ENCODE results near the gene PI4K2A. TPM values are rescaled to one million over a fixed set of nuclear protein-coding genes. Genes with fewer than 3 reads are reported as not detected.

The PI4K2A gene
- total RNA-seq, 1 donor from 2014 or later: 9.9 TPM

DNA sequence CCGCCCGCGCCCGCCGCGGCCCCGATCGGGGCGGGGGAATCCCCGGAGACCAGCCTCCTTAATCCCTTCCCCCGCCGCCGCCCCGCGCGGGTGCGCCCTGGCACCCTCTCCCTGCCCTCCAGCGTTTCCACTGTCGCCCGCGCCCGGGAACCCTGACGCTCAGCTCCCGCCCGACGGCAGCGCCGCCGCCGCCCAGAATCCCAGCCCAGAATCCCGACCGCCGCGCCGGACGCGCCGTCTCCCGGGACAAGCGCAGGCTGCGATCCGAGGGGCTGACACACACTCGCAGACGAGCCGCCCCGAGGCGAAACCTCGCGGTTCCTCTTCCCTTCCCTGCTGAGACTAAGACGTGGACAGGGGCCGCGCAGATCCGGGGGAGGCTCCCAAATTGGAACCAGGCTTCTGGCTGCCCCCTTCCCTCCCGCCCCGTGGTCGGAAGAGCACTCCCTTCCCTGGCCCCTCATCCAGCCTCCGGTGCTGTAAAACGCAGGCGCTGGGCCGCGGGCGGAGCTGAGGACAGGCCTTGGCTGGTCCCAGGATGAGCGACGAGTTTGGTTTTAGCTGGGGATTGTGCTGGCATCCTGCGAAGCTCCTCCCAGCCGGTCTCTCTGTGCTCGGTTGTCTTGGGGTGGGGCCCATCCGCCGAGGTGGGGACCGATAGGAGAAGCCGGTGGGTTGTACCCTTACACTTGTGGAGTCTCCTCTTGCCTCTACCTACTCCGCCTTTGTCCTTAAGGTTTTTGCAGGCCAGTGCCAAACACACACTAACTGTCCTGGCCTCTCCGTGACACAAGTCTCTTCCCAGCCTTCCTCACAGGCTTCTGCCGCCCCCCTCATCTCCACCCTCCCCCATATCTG is 74.2 kb downstream of the PI4K2A start:
- intact Hi-C loops (cut with DNase I): no loop called here
- DNase-seq: peak; percentile 88
- ATAC-seq (ENCODE audit: poor library complexity): peak; percentile 72

- DNase-seq (no peak), ATAC-seq (ENCODE audit: poor library complexity) (no peak)
- intact Hi-C loops (cut with DNase I): no loop called here
These were observed 74.9 kb downstream of the PI4K2A start for GRCh38 chr10:97715259-97715874.

GRCh38 chr10:97717627-97718026 is 77.2 kb downstream of the PI4K2A start:
- DNase-seq (no peak), ATAC-seq (ENCODE audit: poor library complexity) (no peak)
- intact Hi-C loops (cut with DNase I): no loop called here

DNA sequence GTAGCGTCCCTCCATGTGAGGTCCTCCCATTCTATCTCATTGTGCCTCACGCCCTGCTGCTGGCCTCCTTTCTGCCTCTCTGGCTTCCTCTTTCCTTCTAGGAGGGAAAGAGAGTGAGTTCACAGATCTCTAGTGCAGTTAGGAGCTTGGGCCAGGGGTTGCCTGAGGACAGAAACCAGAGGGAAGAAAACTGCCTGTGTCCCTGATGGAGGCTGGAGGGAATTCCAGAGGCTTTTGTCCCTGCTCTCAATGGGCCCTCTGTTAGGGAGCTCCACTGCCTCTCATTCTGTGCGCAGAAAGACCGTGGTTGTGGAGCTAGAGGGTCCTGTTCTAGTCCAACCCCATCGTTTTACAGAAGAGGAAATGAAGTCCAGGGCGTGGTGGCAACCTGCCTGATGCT is 77.7 kb downstream of the PI4K2A start:
- intact Hi-C loops (cut with DNase I): no loop called here
- no peak for ATAC-seq (ENCODE audit: poor library complexity)

GRCh38 chr10:97718659-97719142 is 78.2 kb downstream of the PI4K2A start:
- DNase-seq (no peak), ATAC-seq (ENCODE audit: poor library complexity) (no peak)
- intact Hi-C loops (cut with DNase I): no loop called here

More for the DNA sequence above, 77.7 kb downstream of the PI4K2A start:
- DNase-seq: no peak

- DNase-seq: no peak
- intact Hi-C loops (cut with DNase I): no loop called here
- ATAC-seq (ENCODE audit: poor library complexity): no peak
These were observed 79.1 kb downstream of the PI4K2A start for GRCh38 chr10:97719602-97720001.

- no peak for DNase-seq
- intact Hi-C loops (cut with DNase I): no loop called here
- ATAC-seq (ENCODE audit: poor library complexity): no peak
These were observed 81.7 kb downstream of the PI4K2A start for GRCh38 chr10:97721871-97722780.

DNA sequence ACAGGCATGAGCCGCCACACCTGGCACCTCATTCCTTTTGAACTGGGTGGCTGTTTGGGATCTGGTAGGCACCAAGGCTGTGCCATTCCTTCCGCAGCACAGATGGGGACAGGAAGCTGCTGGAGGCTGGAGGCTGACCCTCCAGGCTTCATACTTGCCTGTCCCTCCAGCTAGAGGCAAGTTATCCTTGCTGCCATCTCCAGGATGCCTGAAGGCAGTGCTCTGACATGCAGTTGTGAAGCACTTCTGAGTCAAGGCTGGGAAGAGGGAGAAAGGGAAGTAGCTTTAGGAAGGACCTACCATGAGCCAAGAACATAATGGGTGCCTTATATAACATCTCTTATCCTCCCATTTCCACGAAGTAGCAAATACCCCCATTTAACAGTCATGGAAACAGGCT is 82.5 kb downstream of the PI4K2A start:
- intact Hi-C loops (cut with DNase I): no loop called here
- DNase-seq (no peak), ATAC-seq (ENCODE audit: poor library complexity) (no peak)

DNA sequence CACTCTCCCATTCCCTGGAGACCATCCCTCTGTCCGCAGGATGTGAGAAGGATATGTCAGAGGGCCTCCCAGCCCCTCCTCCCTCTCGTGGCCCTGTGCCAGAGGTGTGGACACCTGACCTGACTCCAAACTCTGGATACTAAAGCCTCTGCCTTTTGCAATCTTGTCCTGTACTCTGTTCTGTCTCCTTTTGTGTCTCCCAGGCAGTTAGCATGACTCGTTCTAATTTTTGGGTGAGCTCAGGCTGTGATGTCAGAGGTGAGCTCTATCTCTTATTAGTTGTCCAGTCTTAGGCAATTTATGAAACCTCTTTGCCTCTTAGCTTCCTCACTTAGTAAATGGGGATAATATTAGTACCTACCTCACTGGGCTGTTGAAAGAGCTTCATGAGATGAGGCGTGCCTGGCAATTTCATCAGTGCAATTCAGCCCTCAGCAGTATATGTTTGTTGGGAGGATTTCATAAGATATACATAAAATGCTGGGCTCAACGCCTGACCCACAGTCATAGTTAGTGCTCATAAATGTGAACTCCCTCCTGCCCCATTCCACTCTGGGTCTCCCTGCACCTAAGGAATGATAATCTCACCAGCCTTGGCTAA is 84.0 kb downstream of the PI4K2A start:
- intact Hi-C loops (cut with DNase I): no loop called here
- ATAC-seq (ENCODE audit: poor library complexity): no peak
- no peak for DNase-seq

Other genes starting within 250 kb of the PI4K2A start
- gene RRP12, start 239.3 kb upstream of the PI4K2A start, total RNA-seq: 10.9 TPM
- gene PGAM1, start 214.5 kb upstream of the PI4K2A start, total RNA-seq: 187 TPM
- gene EXOSC1, start 194.7 kb upstream of the PI4K2A start, total RNA-seq: 14.5 TPM
- 18.5 TPM for gene ZDHHC16, start 194.5 kb upstream of the PI4K2A start, total RNA-seq
- 34.0 TPM for gene MMS19, start 142.2 kb upstream of the PI4K2A start, total RNA-seq
- 26.7 TPM for gene UBTD1, start 141.7 kb upstream of the PI4K2A start, total RNA-seq
- 152 TPM for gene ANKRD2, start 67.9 kb upstream of the PI4K2A start, total RNA-seq
- 18.7 TPM for gene HOGA1, start 56.3 kb upstream of the PI4K2A start, total RNA-seq
- gene C10orf62, start 51.0 kb upstream of the PI4K2A start, total RNA-seq: 0.48 TPM
- gene MORN4, start 7.2 kb upstream of the PI4K2A start, total RNA-seq: 8.1 TPM
- gene AVPI1, start 46.6 kb downstream of the PI4K2A start, total RNA-seq: 7.9 TPM
- gene MARVELD1, start 73.1 kb downstream of the PI4K2A start, total RNA-seq: 6.4 TPM
- 10.6 TPM for gene ZFYVE27, start 96.5 kb downstream of the PI4K2A start, total RNA-seq
- gene SFRP5, start 131.3 kb downstream of the PI4K2A start, total RNA-seq: 2.1 TPM
- 0.11 TPM for gene GOLGA7B, start 209.2 kb downstream of the PI4K2A start, total RNA-seq

Data from Right ventricle myocardium superior (tissue), 1 donor.